H1 (cell line): ENCODE data around the gene OGDH. TPM values are rescaled to one million over a fixed set of nuclear protein-coding genes. Genes with fewer than 3 reads are reported as not detected.

Experiments used
- E2F6 ChIP-seq: IDR thresholded peaks from 2 replicates; pipeline ENCODE4 v1.6.1; 2012; ENCODE audit warnings: inconsistent platforms
- HDAC2 ChIP-seq, 2 experiments: fragments of 300-600 bp in 1 of 2; sonication (generic) in 1 of 2; IDR thresholded peaks; 2 replicates each; pipeline ENCODE4 v1.6.1; 2011 to 2012; ENCODE audit warnings: low read depth in 2 of 2, low read length in 2 of 2, mild to moderate bottlenecking in 2 of 2, moderate library complexity in 2 of 2, borderline replicate concordance in 1 of 2, inconsistent platforms in 1 of 2
- JUN ChIP-seq: IDR thresholded peaks from 2 replicates; pipeline ENCODE4 v1.6.1; 2011; ENCODE audit warnings: low read depth, mild to moderate bottlenecking, improper control_type of control experiment, low read length
- POLR2AphosphoS5 ChIP-seq: IDR thresholded peaks from 2 replicates; pipeline ENCODE4 v1.6.1; 2011; ENCODE audit warnings: low read depth, low read length
- RAD21 ChIP-seq, 2 experiments: IDR thresholded peaks in 1 of 2; conservative IDR thresholded peaks in 1 of 2; 2 replicates each; pipeline ENCODE4 v1.6.1; 2011; ENCODE audit warnings: low read depth in 2 of 2, low read length in 2 of 2, improper control_type of control experiment in 1 of 2, inconsistent platforms in 1 of 2, mild to moderate bottlenecking in 1 of 2, moderate library complexity in 1 of 2
- RFX5 ChIP-seq: IDR thresholded peaks from 2 replicates; pipeline ENCODE4 v1.6.1; 2011; ENCODE audit warnings: low read depth, low read length, improper control_type of control experiment, borderline replicate concordance
- SP1 ChIP-seq: IDR thresholded peaks from 2 replicates; pipeline ENCODE4 v1.6.1; 2011; ENCODE audit warnings: low read depth, low read length
- TBP ChIP-seq: IDR thresholded peaks from 2 replicates; pipeline ENCODE4 v1.6.1; 2011; ENCODE audit warnings: low read depth, low read length, improper control_type of control experiment
- TEAD4 ChIP-seq: IDR thresholded peaks from 2 replicates; pipeline ENCODE4 v1.6.1; 2012; ENCODE audit warnings: low read depth, low read length, inconsistent platforms, mixed read lengths
- polyA plus RNA-seq, 7 experiments: library from polyadenylated mRNA; depleted of rRNA in 3 of 7; stranded (reverse) in 5 of 7; unstranded in 2 of 7; fragments of >200 nt in 5 of 7; fragments of 200-250 nt in 2 of 7; gene quantifications; 1 replicate in 5 of 7; 2 replicates in 1 of 7; 4 replicates in 1 of 7; pipeline versions ENCODE4 v1.2.1 to v1.2.3, GENCODE V29; 2011 to 2013; ENCODE audit warnings: missing spikeins in 2 of 7, mixed read lengths in 2 of 7
- total RNA-seq: library from RNA; stranded (reverse); fragmentation: NEBNext Ultra II Directional; extraction: Animal tissue kit (Norgen Biotek cat#: 25700); gene quantifications from 2 replicates; pipeline ENCODE4 v1.2.1, GENCODE V29; 2021

Gene OGDH
- total and polyA plus RNA-seq, 2 of the 8 experiments (the other 6 are each of a cell fraction or from before 2014, with no cell fraction given), result 71.6 to 91.6 TPM

GRCh38 chr7:44709011-44709915 lies 102.8 kb downstream of the OGDH start (continued):
- TF ChIP-seq TBP (no peak), SP1 (no peak), TEAD4 (no peak), HDAC2 (IDR thresholded peaks at IDR 0.05; ENCODE audit: borderline replicate concordance in 1 of 2, low read depth in 2 of 2, low read length in 2 of 2) (no peak), RAD21 (IDR thresholded peaks at IDR 0.05 in 1 of 2, conservative IDR thresholded peaks at IDR 0.05 in 1 of 2; ENCODE audit: low read depth in 2 of 2, low read length in 2 of 2) (no peak), JUN (no peak), POLR2AphosphoS5 (no peak), E2F6 (no peak), RFX5 (no peak)
